ENCODE data around the gene PLXNA2.

GRCh38 chr1:208215393-208215792 is 28.8 kb downstream of the PLXNA2 start:
- no peak for TF ChIP-seq EZH2 (IDR thresholded peaks at IDR 0.05; ENCODE audit: borderline replicate concordance, insufficient read depth, low read depth, low read length, poor library complexity, severe bottlenecking)
- TF ChIP-seq, protein P1, sequence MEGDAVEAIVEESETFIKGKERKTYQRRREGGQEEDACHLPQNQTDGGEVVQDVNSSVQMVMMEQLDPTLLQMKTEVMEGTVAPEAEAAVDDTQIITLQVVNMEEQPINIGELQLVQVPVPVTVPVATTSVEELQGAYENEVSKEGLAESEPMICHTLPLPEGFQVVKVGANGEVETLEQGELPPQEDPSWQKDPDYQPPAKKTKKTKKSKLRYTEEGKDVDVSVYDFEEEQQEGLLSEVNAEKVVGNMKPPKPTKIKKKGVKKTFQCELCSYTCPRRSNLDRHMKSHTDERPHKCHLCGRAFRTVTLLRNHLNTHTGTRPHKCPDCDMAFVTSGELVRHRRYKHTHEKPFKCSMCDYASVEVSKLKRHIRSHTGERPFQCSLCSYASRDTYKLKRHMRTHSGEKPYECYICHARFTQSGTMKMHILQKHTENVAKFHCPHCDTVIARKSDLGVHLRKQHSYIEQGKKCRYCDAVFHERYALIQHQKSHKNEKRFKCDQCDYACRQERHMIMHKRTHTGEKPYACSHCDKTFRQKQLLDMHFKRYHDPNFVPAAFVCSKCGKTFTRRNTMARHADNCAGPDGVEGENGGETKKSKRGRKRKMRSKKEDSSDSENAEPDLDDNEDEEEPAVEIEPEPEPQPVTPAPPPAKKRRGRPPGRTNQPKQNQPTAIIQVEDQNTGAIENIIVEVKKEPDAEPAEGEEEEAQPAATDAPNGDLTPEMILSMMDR (IDR thresholded peaks at IDR 0.05) = no peak
